Measurements from ENCODE around the gene UST.

GRCh38 chr6:149108749-149109100 lies 361.9 kb downstream of the UST start:
- TF ChIP-seq, protein P1, sequence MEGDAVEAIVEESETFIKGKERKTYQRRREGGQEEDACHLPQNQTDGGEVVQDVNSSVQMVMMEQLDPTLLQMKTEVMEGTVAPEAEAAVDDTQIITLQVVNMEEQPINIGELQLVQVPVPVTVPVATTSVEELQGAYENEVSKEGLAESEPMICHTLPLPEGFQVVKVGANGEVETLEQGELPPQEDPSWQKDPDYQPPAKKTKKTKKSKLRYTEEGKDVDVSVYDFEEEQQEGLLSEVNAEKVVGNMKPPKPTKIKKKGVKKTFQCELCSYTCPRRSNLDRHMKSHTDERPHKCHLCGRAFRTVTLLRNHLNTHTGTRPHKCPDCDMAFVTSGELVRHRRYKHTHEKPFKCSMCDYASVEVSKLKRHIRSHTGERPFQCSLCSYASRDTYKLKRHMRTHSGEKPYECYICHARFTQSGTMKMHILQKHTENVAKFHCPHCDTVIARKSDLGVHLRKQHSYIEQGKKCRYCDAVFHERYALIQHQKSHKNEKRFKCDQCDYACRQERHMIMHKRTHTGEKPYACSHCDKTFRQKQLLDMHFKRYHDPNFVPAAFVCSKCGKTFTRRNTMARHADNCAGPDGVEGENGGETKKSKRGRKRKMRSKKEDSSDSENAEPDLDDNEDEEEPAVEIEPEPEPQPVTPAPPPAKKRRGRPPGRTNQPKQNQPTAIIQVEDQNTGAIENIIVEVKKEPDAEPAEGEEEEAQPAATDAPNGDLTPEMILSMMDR (IDR thresholded peaks at IDR 0.05), result no peak
- no peak for TF ChIP-seq POLR2A (IDR thresholded peaks at IDR 0.05)
